Measurements from ENCODE around the gene CDC34. TPM values are rescaled to one million over a fixed set of nuclear protein-coding genes. Genes with fewer than 3 reads are reported as not detected.
A peak's percentile ranks its signal among the peaks of the same experiment; 100 is the strongest.

Gene CDC34
- total and polyA plus RNA-seq, 2 of the 8 experiments (the other 6 are each of a cell fraction or from before 2014, with no cell fraction given) = 95.9 to 129 TPM

- TF ChIP-seq CHD7 (IDR thresholded peaks at IDR 0.05; ENCODE audit: insufficient replicate concordance, low read length) (no peak), SRF (IDR thresholded peaks at IDR 0.05; ENCODE audit: low read depth, low read length) (no peak), KDM4A (IDR thresholded peaks at IDR 0.05; ENCODE audit: low read depth, low read length, severe bottlenecking) (no peak), RFX5 (IDR thresholded peaks at IDR 0.05; ENCODE audit: borderline replicate concordance, low read depth, low read length) (no peak), PHF8 (conservative IDR thresholded peaks at IDR 0.05; ENCODE audit: low read depth, low read length) (peak; percentile 20; the same call in 1 of the 2 replicates), CREB1 (IDR thresholded peaks at IDR 0.05) (peak; percentile 66), MAX (IDR thresholded peaks at IDR 0.05) (peak; percentile 58; the same call in 1 of the 2 replicates), CBX5 (IDR thresholded peaks at IDR 0.05; ENCODE audit: low read depth, low read length) (no peak), CHD2 (IDR thresholded peaks at IDR 0.05; ENCODE audit: low read length) (no peak)
These were observed 24.9 kb upstream of the CDC34 start (continued) for GRCh38 chr19:506404-507285.

Data from H1 (cell line).